GM12874 (cell line): ENCODE measurements around the gene LDB2.

Experiments used
- TF ChIP-seq, protein P1 (sequence below): IDR thresholded peaks from 2 replicates; pipeline ENCODE4 v1.5.1; 2011; ENCODE audit warnings: low read depth, mild to moderate bottlenecking, control low read depth, low read length, moderate library complexity; ENCODE audit not compliant: insufficient read depth

The LDB2 gene

DNA sequence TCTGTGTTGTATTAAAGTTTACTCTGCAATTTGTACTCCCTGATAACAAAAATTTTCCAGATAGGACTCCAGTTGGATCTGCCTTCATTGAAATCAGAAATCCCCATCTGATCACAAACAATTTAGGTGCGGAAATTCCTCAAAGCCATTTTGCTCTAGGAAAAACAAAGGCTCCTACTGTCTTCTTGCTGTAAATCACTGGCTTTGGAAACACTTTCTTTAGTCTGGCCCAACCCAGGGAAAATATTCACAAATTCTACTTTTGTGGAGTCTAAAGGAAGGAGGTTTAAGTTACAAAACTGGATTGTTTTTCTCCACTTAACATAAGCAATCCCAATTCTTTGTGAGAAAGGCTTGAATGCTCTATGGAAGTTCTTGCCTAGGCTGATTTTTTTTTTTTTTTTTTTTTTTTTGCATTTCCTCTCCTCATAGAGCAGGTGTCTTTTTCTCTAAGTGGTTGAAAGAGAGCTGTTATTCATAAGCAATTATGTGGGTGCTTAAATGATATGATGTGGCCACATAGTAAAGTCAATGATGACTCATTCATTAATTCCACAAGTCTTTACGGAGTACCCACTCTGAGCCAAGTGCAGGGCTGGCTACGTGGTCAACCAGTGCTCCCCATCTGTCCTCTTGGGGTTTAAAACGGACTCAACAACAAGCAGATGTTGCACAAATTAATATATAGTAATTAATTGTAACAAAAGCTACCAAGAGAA is 261.4 kb downstream of the LDB2 start:
- TF ChIP-seq, protein P1, sequence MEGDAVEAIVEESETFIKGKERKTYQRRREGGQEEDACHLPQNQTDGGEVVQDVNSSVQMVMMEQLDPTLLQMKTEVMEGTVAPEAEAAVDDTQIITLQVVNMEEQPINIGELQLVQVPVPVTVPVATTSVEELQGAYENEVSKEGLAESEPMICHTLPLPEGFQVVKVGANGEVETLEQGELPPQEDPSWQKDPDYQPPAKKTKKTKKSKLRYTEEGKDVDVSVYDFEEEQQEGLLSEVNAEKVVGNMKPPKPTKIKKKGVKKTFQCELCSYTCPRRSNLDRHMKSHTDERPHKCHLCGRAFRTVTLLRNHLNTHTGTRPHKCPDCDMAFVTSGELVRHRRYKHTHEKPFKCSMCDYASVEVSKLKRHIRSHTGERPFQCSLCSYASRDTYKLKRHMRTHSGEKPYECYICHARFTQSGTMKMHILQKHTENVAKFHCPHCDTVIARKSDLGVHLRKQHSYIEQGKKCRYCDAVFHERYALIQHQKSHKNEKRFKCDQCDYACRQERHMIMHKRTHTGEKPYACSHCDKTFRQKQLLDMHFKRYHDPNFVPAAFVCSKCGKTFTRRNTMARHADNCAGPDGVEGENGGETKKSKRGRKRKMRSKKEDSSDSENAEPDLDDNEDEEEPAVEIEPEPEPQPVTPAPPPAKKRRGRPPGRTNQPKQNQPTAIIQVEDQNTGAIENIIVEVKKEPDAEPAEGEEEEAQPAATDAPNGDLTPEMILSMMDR: no peak

DNA sequence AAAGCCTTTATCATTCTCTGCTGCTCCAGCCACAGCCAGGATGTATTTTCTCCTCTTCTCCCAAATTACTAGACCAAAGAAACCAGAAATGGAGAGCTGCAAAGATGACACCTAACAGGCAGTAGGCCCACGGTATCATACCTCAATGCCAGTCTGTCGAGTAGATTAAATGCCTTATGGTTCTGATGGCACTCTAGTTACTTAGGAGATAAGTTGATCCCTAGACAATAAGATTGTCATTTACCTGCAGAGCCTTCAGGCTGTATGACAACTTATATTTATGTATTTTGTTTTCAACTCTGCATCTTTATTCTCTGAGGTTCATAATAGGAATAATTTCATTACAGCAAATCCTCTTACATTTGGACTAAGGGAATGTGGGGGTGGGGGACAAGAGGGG is 262.1 kb downstream of the LDB2 start:
- TF ChIP-seq, protein P1: no peak

DNA sequence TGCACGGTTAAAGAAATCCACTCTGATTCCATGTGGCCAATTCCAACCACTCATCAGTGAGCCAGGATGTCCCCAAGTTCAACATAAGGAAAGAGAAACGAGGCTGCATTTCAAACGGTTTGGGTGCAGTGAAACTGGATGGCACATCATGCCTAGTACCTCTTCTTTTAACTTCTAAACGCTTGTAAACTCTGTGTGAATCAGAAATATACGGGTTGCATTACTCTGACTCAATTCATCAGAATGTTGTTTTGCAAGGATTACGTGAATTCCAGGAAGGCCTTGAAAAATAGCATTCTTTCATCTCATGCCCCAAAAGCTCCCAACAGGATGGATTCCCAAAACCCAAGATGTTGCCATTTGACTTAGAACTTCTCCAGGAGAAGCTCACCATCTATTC is 270.4 kb downstream of the LDB2 start:
- TF ChIP-seq, protein P1: no peak

DNA sequence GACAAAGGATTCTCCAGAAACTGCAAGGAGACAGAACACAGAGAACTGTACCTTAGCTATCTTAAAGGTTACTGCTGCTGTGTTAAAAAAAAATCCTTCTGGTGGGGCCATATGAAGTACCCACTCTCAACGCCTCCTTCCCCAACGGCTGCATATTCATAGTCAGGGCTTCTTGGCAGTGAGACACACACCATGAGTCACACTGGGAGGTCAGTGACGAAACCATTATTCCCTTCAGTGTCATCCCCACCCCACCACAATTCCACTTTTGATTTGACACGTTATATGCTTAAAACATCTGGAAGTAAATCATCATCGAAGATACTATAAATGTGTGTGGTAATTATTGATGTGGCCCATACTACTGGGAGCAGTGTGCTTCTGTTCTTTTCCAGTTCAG is 271.5 kb downstream of the LDB2 start:
- TF ChIP-seq, protein P1: no peak

DNA sequence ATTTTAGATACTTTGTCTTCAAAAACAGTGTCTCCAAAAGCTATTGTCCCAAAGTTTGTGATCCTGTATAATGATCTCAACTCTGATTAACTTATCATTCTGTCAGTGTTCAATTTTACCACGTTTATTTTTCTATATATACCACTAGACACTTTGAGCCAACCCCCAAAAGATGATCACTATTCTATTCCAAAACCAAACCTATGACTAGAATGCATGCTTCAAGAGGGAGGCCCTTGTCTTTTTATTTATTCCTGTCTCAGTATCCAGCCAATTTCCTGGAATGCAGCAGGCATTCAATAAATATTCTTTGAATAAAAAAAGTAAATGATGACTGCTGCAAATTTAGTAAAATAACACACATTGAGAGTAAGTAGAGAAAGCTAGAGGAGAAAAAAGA is 275.6 kb downstream of the LDB2 start:
- TF ChIP-seq, protein P1: no peak

DNA sequence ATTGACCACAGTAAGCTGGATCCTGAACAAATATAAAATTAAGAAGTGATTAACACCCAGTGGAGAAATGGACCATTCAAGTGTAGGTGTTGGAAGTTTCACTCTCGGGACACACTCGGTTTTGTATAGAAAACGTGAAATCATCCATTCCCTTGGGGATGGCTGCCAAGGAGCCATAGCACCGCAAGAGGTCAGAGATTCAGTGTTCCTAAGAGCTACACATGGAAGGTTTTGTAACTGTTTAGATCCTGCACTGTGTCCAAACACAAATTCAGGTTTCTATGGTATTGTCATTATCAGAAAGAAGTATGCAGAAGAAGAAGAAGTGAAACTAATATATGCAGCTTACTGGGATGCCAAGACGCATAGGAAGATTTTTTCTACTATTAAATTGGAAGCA is 281.0 kb downstream of the LDB2 start:
- TF ChIP-seq, protein P1: no peak

DNA sequence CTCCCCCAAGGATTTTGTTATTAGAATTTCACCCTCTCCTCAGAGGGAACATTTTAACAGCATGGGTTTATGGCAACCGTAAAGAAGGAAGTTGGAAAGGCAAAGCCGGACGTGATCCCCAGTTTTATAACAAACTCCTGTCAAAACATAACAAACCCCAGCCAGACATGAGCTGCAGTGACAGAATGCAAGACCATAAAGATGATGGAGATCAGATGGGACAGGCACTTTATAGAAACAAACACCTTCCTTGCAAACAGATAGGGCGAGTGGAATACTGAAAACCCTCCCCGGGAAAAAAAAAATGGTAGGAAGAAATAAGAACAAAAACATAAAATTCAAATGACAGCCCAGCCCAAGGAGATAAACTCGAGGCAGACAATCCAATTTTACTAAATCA is 281.4 kb downstream of the LDB2 start:
- TF ChIP-seq, protein P1: no peak
